HG03432 (cell line): ENCODE results near the gene S100A7A.
"Not testable (repeated sequence)": the region's sequence is repeated elsewhere in the genome, so short reads cannot be mapped to it uniquely, and the experiment has no call there.

Experiments
- ATAC-seq: cut with Tn5 transposase; IDR thresholded peaks from one replicate; pipeline ENCODE4 v1.9.1; 2021; ENCODE audit warnings: mild to moderate bottlenecking, moderate library complexity; ENCODE audit not compliant: unreplicated experiment

Gene S100A7A

GRCh38 chr1:153394391-153394790, 21.9 kb upstream of the S100A7A start:
- no peak for ATAC-seq

DNA sequence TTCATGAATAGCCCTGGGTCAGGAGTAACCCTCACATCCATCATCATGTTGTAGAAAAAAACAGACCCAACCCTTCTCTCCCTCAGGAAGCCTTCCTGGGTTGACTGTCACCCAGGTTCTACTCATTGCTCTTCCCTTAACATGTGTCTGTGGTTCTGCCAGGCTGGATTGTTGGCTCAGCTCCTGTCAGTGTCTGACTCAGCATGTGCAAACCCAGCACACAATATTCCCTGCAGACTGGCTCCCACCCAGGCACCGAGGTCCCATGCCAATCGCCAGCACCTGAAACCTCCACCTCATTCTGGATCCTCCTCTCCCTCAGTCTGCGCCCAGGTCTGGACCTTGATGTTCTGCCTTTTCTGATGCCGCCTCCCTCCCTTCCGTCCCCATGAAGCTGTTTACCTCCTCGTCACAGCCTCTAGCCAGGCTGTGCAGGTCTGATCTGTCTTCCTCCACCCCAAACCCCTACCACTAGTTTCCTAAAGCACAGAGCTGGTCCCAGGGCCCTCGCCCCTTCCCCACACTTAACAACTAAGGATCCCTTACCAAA, 21.1 kb upstream of the S100A7A start:
- ATAC-seq: no peak

DNA sequence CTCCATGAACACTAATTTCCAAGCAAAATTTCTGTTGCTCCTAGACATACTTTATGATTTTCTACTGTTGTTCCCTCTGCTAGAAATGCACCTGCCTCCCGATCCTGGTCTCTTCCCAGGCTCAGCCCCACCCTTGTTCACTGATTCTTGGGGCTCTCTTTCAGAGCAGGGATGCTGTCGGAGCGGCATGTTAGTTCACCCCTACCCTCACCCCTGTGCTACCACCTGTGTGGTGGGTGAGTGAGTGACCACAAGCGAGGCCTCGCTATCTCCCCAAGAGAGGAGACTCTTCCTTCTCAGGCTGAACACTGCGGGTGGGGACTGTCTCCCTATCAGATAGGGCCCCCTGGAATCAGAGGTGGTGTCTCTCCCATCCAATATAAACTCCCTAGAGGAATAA, 20.5 kb upstream of the S100A7A start:
- ATAC-seq: no peak

GRCh38 chr1:153396461-153396860, 19.9 kb upstream of the S100A7A start:
- no peak for ATAC-seq

- ATAC-seq: no peak
Measured at GRCh38 chr1:153397051-153397923, 19.0 kb upstream of the S100A7A start.

DNA sequence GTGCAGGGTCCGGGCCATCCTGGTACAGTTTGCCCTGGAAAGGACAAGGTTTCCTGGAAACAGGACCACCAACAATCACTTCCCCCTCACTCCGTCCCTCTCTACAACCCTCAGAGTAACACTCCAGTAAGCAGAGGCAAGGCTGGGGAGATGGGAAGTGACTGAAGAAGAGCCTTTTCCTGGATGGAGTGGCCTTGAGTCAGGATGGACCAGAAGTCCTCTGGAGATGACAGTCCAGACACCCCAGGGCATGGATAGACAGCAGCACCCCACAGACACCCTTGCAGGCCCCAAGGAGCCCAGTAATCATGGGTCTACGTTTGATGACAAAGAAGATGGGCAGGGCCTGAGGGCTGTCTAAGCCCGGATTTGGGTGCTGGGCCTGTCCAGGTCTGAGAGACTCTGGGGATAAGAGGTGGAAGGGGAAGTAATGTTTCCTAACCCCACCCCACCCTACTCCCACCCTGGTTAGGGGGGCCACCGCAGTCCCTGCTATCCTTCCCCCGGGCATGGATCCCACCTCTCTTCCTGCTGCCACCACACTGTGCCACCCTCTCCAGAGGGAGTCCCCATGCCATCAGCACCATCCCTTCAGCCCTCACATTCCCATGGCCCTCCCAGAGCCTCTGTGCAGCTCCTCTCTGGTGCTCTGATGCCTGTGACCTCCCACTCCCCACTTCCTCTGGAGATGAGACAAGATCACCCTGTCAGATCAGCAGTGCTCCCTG, 18.2 kb upstream of the S100A7A start:
- ATAC-seq: no peak

DNA sequence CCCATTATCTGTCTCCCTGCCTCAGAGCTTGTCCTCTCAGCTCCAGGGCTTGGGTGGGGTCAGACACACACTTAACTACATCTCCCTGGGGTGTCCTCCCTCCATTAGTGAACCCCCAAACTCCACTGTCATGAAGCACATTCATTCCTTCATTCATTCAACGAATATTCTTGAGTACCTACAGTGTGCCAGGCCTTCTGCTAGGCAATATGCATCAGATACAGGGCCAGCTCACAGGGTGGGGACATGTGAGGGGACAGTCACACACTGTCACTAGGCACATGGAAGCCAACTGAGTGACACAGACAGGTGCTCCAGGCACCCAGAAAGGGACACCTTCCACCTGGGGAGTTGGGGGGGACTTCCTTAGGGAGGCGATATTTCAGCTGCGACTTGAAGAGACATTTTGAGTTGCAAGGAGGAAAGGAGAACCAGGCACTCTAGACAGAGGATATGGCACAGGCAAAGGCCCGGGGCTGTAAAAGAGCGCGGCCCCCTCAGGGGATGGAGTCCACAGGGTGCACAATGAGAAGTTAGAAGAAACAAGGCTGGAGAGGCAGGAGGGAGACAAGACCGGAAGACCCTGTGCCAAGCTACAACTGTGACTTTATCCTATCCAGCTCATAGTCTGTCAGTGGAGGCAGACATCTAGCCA, 16.8 kb upstream of the S100A7A start:
- no peak for ATAC-seq

GRCh38 chr1:153400244-153400643, 16.1 kb upstream of the S100A7A start:
- no peak for ATAC-seq

GRCh38 chr1:153401461-153401860, 14.9 kb upstream of the S100A7A start:
- ATAC-seq: no peak

GRCh38 chr1:153402226-153402625, 14.1 kb upstream of the S100A7A start:
- ATAC-seq: no peak

- ATAC-seq: no peak
Measured at GRCh38 chr1:153403421-153404085, 12.8 kb upstream of the S100A7A start.

GRCh38 chr1:153404086-153404635, 12.2 kb upstream of the S100A7A start:
- ATAC-seq: no peak

GRCh38 chr1:153404768-153405167, 11.6 kb upstream of the S100A7A start:
- ATAC-seq: no peak

- ATAC-seq: not testable (repeated sequence)
Measured at GRCh38 chr1:153405825-153406599, 10.3 kb upstream of the S100A7A start.

- ATAC-seq: not testable (repeated sequence)
Measured at GRCh38 chr1:153407274-153407673, 9.0 kb upstream of the S100A7A start.

GRCh38 chr1:153413961-153414360, 2.4 kb upstream of the S100A7A start:
- ATAC-seq: not testable (repeated sequence)

DNA sequence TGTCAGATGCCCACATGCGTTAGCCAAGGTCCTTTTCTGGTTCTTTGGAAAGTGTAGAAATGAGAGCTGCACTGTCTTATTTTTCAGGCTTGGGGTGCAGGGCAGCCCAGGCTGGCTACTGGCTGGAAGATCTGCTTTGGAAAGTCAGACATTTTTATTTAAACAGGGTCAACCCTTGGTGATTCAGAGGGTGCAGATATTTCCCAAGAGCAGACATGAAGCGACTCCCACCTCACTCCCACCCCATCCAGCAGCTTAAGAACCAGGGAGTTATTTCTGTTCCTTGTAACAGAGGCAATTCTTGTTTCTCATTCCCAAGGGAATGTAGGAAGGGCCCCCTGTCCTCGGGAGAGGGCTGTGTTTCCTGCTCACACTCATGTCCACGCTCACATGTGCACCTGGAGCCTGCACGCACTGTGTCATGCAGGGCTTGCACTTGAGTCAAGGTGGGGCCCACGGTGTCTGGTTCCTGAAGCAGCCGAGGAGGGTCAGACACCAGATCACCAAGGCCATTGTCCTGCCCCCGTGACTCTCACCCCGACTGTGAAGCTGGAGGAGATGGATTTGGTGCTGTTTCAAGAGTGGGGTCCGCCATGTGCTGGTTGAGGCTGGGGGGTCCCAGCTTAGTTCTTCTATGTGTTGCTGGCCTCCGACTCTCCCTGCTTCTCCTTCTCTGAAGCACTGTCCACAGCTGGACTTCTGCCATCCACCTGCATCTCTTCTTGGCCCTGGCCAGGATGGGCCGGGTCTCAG, 992 bp downstream of the S100A7A start:
- ATAC-seq: no peak

- ATAC-seq: not testable (repeated sequence)
Measured at GRCh38 chr1:153418758-153419435, 2.6 kb downstream of the S100A7A start.
